Hair follicular keratinocyte (primary cell): ENCODE results near the gene DDR1. TPM values are rescaled to one million over a fixed set of nuclear protein-coding genes. Genes with fewer than 3 reads are reported as not detected.

Experiments used
- total RNA-seq: library from RNA; depleted of rRNA; stranded (reverse); fragments of >200 nt; gene quantifications from 2 replicates; pipeline ENCODE4 v1.2.3, GENCODE V29; 2015

Gene DDR1
- 225 and 283 TPM in 2 replicates for total RNA-seq

DNA sequence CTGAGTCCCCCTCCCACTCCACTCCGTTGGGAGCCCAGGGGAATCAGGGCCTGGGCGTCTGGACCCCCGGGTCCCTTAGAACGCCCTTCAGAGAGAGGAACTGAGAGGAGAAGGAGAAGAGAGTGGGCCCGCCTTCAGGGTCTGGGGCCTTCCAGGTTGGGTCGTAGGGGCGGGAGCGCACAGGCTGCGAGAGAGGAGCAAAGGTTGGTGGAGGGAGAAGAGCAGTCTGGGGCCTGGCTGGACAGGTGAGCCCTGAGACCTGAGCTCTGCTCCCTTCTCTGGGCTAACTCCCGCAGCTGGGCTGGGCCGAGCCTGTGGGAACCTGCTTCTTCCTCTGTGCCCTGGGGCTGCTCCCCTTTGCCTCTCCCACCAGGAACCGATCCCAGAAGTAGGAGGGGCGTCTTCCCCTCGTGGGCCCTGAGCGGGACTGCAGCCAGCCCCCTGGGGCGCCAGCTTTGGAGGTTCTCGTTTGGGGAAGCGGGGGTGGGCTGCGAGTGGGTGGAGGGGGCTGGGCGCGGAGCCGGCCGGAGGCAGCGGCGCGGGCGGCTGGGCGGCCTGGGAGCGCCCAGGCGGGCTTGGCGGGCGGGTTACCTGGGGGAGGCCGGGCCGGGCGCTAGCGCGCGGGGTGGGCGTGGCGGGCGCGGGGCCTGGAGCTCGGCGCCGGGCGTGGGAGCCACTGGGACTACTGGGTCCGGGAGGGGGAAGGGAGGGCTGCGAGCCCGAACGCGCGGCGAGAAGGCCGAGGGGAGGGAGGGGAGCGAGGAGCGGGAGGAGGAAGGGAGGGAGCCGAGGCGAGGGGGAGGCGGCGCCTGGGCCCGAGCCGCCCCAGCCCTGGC lies at the start of gene DDR1:
Gene DDR1, plus strand, starts transcription at position 835 of the 836 bp plus-strand sequence. CDS start 4,211 bp downstream, outside the sequence.

DNA sequence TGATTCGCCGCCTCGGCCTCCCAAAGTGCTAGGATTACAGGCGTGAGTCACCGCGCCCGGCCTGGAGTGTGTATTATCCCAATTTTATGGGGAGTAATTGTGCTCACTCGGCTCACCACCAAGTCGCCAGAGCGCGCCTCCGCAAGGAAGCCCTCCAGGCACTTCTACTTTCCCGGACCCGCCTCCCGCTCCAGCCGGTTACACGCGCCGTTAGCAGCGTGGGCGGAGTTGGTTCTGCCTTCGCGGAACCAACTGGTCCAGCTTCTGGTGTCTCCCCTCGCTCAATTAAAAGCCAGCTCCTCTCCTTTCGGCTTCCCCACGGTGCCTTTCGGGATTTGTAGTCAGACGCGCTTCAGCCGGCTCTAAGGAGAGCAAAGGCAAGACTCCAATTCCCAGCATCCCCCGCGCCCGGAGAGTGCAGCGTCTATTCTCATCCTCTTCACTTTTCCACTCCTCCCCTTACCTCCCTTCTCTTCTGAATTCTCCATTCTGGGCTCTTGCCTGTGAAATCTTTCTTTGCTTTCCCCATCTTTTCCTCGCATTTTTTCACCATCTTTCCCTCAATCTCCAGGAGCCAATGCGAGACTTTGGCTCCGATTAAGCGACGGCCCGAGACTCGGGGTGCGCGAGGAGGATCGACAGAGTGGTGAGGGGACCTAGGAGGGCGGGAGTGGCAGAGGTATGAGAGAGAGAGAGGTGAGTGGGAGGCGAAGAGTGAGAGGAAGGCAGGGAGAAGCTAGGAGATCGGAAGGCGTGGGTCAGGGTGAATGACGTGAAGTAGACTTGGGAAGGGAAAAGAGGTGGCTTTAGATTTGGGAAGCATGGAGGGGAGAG lies 23.7 kb downstream of the DDR1 start, which contains the start of gene GTF2H4:
Gene GTF2H4, plus strand, starts transcription at position 450 of the 834 bp plus-strand sequence.

DNA sequence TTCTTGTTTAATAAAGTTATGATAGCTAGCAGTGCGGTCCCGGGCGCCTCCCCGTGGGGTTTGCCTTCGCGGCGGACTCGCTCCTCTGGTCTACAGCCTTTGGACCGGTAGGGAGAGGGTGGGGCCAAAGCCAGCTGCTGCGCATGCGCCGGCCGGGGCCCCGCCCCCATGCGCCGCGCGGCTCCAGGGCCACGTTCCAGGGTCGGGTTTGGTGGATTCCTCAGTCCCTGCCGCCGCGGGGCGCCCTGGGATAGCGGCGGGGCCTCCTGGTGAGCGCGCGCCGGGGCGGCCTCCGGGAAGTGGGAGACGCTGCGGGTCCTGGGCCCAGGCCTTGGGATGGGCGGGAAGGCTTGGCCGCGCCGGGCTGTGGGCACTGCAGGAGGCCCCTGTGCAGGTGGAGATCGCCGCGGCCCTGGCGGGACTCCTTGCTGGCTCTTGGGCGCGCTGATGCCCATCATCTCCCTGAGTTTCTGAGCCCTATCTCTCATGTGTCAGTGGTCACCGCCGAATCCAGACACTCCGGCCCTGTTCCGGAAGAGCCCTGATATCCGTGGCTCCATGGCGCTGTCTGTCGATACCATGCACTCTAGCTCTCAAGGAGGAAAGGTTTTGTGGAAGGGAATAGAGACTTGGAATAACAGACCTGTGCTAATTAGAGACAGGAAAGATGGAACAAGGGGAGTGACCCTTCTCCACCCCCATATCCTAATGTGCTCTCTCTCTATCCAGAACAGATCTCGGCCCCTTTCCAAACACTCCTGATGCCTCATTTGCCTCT lies 29.9 kb downstream of the DDR1 start, which contains the start of gene VARS2:
Gene VARS2, plus strand, starts transcription at position 163 of the 778 bp plus-strand sequence. Its CDS starts 599 bp downstream, at position 762.

DNA sequence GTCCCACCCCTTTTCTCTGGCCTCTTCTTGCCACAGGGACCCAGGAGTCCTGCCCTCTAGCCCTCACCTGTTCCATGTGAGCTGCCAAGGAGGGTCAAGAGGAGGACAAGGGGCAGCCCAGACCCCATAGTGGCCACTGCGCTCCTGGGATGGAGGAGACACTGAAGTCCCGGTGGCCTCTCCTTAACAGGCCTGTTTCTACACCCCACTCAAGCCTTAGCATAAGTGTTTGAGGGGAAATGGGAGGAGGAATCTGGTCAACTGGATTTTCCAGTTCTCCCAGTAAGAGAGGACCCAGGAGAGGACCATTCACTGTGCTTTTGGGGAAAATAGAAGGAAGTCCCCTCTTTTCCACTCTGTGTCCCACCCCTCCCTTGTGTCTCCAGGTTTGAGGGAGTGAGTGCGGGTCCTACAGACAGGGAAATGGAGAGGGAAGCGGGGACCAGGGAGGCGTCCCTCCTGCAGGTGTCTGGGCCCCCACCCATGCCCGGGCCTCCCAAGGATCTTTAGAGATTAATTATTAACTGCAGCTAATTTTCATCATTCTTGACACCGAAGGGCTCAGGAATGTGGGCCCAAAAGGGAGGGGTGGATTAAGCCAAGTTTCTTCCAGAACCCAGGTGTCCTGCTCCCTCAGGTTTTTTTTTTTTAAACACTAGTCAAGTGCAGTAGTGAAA lies 47.8 kb downstream of the DDR1 start, which contains the start of gene SFTA2:
Gene SFTA2, minus strand, starts transcription at position 202 of the 677 bp plus-strand sequence. Its CDS starts 74 bp downstream, at position 128.

DNA sequence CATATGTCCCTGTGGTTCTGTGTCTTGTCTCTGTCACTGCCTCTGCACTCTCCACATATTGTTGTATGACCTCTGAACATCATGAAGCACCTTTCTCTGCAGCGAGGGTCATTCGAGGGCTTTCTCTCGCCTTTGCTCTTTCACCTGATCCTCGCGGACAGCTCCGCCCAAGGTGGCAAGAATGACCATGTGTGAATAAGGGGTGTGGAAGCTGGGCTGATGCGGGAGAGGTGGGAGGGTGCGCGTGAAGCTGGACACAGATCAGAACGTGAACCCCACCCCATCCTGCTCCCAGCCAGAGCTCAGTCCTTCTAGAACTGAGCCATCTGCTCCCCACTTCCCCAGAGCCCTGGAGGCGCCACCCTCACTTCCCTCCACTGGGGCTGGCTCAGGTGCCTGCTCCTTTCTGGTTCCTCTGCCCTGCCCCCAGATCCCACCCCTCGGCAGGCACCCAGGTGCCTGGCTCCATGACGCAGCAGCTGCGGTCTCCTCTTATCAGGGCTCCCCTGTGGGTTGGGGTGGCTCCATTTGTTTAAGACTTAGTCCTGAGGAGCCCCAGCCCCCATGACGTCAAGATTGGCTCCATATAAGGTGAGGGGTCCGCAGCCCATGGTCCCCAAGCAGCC lies 56.2 kb downstream of the DDR1 start, which contains the start of gene MUCL3:
Gene MUCL3, plus strand, starts transcription at position 613 of the 626 bp plus-strand sequence. CDS start 27 bp downstream, outside the sequence.

Other genes with a start within 250 kb of the DDR1 start
- 6.1 and 10.6 TPM in 2 replicates for gene C6orf136, start 237.4 kb upstream of the DDR1 start, total RNA-seq
- gene DHX16, start 211.5 kb upstream of the DDR1 start, total RNA-seq = 19.4 and 33.6 TPM in 2 replicates
- 75.3 and 97.1 TPM in 2 replicates for gene PPP1R18, start 197.9 kb upstream of the DDR1 start, total RNA-seq
- 7.4 and 12.4 TPM in 2 replicates for gene NRM, start 193.5 kb upstream of the DDR1 start, total RNA-seq
- gene MDC1, start 167.2 kb upstream of the DDR1 start, total RNA-seq = 9.9 and 17.6 TPM in 2 replicates
- 521 and 1,018 TPM in 2 replicates for gene TUBB, start 164.2 kb upstream of the DDR1 start, total RNA-seq
- 26.1 and 35.9 TPM in 2 replicates for gene FLOT1, start 141.8 kb upstream of the DDR1 start, total RNA-seq
- 518 and 821 TPM in 2 replicates for gene IER3, start 140.0 kb upstream of the DDR1 start, total RNA-seq
- gene GTF2H4, start 23.7 kb downstream of the DDR1 start, total RNA-seq = 8.5 and 13.6 TPM in 2 replicates
- gene VARS2, start 29.7 kb downstream of the DDR1 start, total RNA-seq = 20.7 and 29.4 TPM in 2 replicates
- gene SFTA2, start 47.7 kb downstream of the DDR1 start, total RNA-seq = not detected in 2 replicates
- gene MUCL3, start 56.5 kb downstream of the DDR1 start, total RNA-seq = not detected in 2 replicates
- not detected in 2 replicates for gene MUC21, start 99.2 kb downstream of the DDR1 start, total RNA-seq
- gene MUC22, start 126.0 kb downstream of the DDR1 start, total RNA-seq = not detected in 2 replicates
- 0.16 TPM in 1 of 2 replicates, not detected in the other for gene C6orf15, start 228.1 kb downstream of the DDR1 start, total RNA-seq
- gene PSORS1C1, start 230.3 kb downstream of the DDR1 start, total RNA-seq = 2.4 and 3.5 TPM in 2 replicates
- 1.7 and 1.8 TPM in 2 replicates for gene CDSN, start 235.9 kb downstream of the DDR1 start, total RNA-seq